Natural killer cell (primary cell): ENCODE results near the gene RAD51B. TPM values are rescaled to one million over a fixed set of nuclear protein-coding genes. Genes with fewer than 3 reads are reported as not detected.

Source experiments
- ATAC-seq, 3 donors: fragments of 150-1000 bp in 2 of 3; fragments of 200-7000 bp in 1 of 3; cut with Tn5 transposase; 1 replicate in 1 of 3; 2 replicates in 2 of 3; pipeline ENCODE4 v1.10.0; 2021; ENCODE audit warnings: mild to moderate bottlenecking in 2 of 3, moderate library complexity in 2 of 3
- DNase-seq, 2 donors: peaks; one replicate each; pipeline versions ENCODE4 v3.0.0 to v3.0.0-alpha.2; 2013 to 2021; ENCODE audit warnings: mixed read lengths in 1 of 2
- H3K27ac ChIP-seq: one replicate; pipeline ENCODE4 v1.5.1; 2013; ENCODE audit warnings: mild to moderate bottlenecking, low read length
- H3K27me3 ChIP-seq: one replicate; pipeline ENCODE4 v1.6.1; 2013; ENCODE audit warnings: low read length; ENCODE audit not compliant: control insufficient read depth, insufficient read depth
- H3K36me3 ChIP-seq: one replicate; pipeline ENCODE4 v1.6.1; 2013; ENCODE audit warnings: low read length; ENCODE audit not compliant: control insufficient read depth, insufficient read depth
- H3K4me1 ChIP-seq: one replicate; pipeline ENCODE4 v1.6.1; 2013; ENCODE audit warnings: low read length; ENCODE audit not compliant: control insufficient read depth, insufficient read depth
- H3K4me3 ChIP-seq: one replicate; pipeline ENCODE4 v1.5.1; 2013; ENCODE audit warnings: low read length
- H3K9me3 ChIP-seq: one replicate; pipeline ENCODE4 v1.6.1; 2013; ENCODE audit warnings: low read length; ENCODE audit not compliant: control insufficient read depth, insufficient read depth
- H3K27ac Mint-ChIP-seq, 2 donors: one replicate each; pipeline ENCODE4 v1.8.0; 2022; ENCODE audit warnings: mild to moderate bottlenecking in 2 of 2, mixed read lengths in 2 of 2, moderate library complexity in 1 of 2
- H3K27me3 Mint-ChIP-seq, 2 donors: one replicate each; pipeline ENCODE4 v1.8.0; 2022; ENCODE audit warnings: low read depth in 2 of 2, mixed read lengths in 2 of 2
- H3K36me3 Mint-ChIP-seq: one replicate; pipeline ENCODE4 v1.8.0; 2022; ENCODE audit warnings: mixed read lengths
- H3K4me1 Mint-ChIP-seq, 2 donors: one replicate each; pipeline ENCODE4 v1.8.0; 2022; ENCODE audit warnings: mixed read lengths in 2 of 2
- H3K4me3 Mint-ChIP-seq: one replicate; pipeline ENCODE4 v1.8.0; 2022; ENCODE audit warnings: mild to moderate bottlenecking, moderate library complexity, mixed read lengths
- H3K9me3 Mint-ChIP-seq, 2 donors: one replicate each; pipeline ENCODE4 v1.8.0; 2022; ENCODE audit warnings: mixed read lengths in 2 of 2
- WGBS: methylation state at CpG from one replicate; pipeline ENCODE4 v1.1.7; 2013; ENCODE audit warnings: missing lambda C conversion rate; ENCODE audit not compliant: insufficient coverage; 5-methylcytosine and 5-hydroxymethylcytosine counted together
- intact Hi-C: fragments of 100-400 bp; cut with micrococcal nuclease; formaldehyde crosslinking; loops from one replicate; pipeline ENCODE4 v1.14.2; 2022
- total RNA-seq, 4 donors: library from RNA; stranded (reverse); fragments of 120-200 nt in 1 of 4; gene quantifications; one replicate each; pipeline versions ENCODE4 v1.2.3 to v1.2.4, GENCODE V29; 2013 to 2022
- TF ChIP-seq, protein P1 (sequence below): fragments of 200-600 bp; IDR thresholded peaks from one replicate; pipeline ENCODE4 v1.8.0; 2022; ENCODE audit warnings: antibody characterized with exemption

RAD51B gene
- total RNA-seq, 3 donors from 2014 or later (not counting 1 experiment from before 2014, with no cell fraction given): 28.1 to 37.6 (median 28.6) TPM

DNA sequence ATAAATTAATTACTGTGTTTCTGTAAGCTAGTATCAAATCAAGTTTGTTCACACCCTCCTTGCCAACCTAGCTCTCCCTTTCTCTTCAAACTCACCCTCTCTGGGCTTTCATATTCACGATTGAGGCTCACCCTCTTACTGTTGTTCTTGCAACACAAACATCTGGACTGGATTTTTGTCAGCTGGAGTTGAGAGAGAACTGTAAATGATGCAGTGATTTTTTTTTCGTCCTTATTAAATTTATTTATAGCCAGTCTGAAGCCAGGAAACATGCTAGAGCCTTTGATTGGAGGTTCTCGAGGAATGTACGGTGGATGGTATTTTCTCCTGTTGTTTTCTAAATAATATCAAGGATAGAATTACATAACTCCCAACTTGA, 488.2 kb downstream of the RAD51B start:
- H3K4me1 ChIP-seq: no peaks in the 10 kb centered on the region
- intact Hi-C loops: no loop called here
- DNase-seq (no peak), ATAC-seq (no peak)
- Mint-ChIP-seq H3K36me3 (no peaks in the 10 kb centered on the region), H3K9me3 (peaks cover 0 to 3% of the 10 kb centered on the region in 2 donors), H3K27me3 (no peaks in the 10 kb centered on the region), H3K27ac (no peak overlapping the region), H3K4me3 (no peak overlapping the region), H3K4me1 (peaks cover 6 to 16% of the 10 kb centered on the region in 2 donors)
- no peak overlapping the region for H3K27ac ChIP-seq
- no peaks in the 10 kb centered on the region for H3K27me3 ChIP-seq
- TF ChIP-seq, protein P1, sequence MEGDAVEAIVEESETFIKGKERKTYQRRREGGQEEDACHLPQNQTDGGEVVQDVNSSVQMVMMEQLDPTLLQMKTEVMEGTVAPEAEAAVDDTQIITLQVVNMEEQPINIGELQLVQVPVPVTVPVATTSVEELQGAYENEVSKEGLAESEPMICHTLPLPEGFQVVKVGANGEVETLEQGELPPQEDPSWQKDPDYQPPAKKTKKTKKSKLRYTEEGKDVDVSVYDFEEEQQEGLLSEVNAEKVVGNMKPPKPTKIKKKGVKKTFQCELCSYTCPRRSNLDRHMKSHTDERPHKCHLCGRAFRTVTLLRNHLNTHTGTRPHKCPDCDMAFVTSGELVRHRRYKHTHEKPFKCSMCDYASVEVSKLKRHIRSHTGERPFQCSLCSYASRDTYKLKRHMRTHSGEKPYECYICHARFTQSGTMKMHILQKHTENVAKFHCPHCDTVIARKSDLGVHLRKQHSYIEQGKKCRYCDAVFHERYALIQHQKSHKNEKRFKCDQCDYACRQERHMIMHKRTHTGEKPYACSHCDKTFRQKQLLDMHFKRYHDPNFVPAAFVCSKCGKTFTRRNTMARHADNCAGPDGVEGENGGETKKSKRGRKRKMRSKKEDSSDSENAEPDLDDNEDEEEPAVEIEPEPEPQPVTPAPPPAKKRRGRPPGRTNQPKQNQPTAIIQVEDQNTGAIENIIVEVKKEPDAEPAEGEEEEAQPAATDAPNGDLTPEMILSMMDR: no peak
- WGBS: 100% methylated on average over 2 of the region's 4 CpGs
- no peaks in the 10 kb centered on the region for H3K36me3 ChIP-seq
- H3K4me3 ChIP-seq: no peak overlapping the region
- no peaks in the 10 kb centered on the region for H3K9me3 ChIP-seq

DNA sequence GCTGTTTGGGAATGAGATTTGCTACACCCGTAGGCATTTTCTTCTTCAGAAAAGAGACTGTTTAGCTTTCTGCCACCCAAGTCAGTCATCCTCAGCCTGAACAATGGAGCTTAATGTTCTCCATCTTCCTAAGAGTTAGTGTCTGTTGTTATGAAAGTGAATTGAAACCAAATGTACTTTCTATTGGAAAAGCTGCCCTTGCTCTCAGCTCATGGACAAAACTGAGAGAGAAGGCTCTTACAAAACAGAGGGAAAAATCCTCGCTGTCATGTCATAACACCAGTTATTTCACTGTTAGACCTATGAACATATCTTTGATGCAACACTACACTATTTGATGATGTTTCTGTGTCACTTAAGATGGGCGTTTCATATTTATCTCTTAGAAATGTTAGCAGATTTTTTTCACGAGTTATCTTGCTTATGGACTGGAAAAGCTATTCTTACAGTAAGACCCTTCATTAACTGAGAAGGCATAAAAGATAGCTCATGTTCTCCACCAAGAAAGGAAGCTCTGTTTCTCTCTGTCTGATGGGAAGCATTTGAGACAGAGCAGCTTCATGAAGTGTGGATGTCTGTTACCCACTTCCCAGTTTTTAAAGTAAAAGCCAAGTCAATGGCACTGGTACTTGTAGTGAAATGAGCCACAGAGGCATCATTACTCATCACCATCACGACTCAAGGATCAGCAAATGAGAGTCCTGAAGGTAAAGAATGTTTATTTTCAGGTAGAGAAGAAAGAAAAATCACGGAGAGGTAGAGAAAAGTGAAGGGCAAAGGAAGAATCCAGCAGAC, 489.3 kb downstream of the RAD51B start:
- Histone ChIP-seq H3K27me3 (no peaks in the 10 kb centered on the region), H3K27ac (no peak overlapping the region), H3K4me1 (no peaks in the 10 kb centered on the region), H3K36me3 (no peaks in the 10 kb centered on the region), H3K4me3 (no peak overlapping the region), H3K9me3 (no peaks in the 10 kb centered on the region)
- 82% methylated on average over 4 of the region's 6 CpGs for WGBS
- ATAC-seq (no peak), DNase-seq (no peak)
- H3K9me3 Mint-ChIP-seq: no peaks in the 10 kb centered on the region
- no peaks in the 10 kb centered on the region for H3K36me3 Mint-ChIP-seq
- H3K4me1 Mint-ChIP-seq: peaks cover 6 to 16% of the 10 kb centered on the region in 2 donors
- no peak overlapping the region for H3K4me3 Mint-ChIP-seq
- H3K27ac Mint-ChIP-seq: no peak overlapping the region
- TF ChIP-seq, protein P1: no peak
- H3K27me3 Mint-ChIP-seq: no peaks in the 10 kb centered on the region
- intact Hi-C loops: no loop called here

DNA sequence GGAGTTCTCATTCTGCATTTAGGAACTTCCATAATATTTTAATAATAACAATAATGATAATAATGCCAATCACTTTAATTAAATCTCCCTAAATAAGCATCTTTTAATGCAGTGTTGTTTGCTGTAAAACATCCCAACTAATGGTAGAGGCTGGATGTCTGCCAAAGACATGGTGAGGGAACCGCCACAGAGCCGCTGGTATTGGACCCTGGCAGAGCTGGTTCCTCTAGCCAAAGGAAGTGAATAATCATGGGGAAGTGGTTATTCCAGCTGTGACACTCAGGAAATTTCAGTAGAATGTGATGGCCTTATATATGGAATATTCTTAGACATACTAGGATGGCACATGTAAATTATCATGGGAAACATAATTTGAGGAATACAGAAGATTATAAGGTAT, 490.0 kb downstream of the RAD51B start:
- no peak overlapping the region for H3K27ac Mint-ChIP-seq

More for the DNA sequence above, 490.0 kb downstream of the RAD51B start:
- TF ChIP-seq, protein P1: no peak
- intact Hi-C loops: no loop called here
- ATAC-seq (no peak), DNase-seq (no peak)
- Histone ChIP-seq H3K9me3 (no peaks in the 10 kb centered on the region), H3K36me3 (no peaks in the 10 kb centered on the region), H3K27ac (no peak overlapping the region), H3K4me3 (no peak overlapping the region), H3K4me1 (no peaks in the 10 kb centered on the region), H3K27me3 (no peaks in the 10 kb centered on the region)
- 90% methylated on average over 2 of the region's 2 CpGs for WGBS
- H3K9me3 Mint-ChIP-seq: no peaks in the 10 kb centered on the region
- H3K27me3 Mint-ChIP-seq: no peaks in the 10 kb centered on the region
- H3K4me1 Mint-ChIP-seq: peaks cover 6 to 16% of the 10 kb centered on the region in 2 donors
- H3K4me3 Mint-ChIP-seq: no peak overlapping the region
- H3K36me3 Mint-ChIP-seq: no peaks in the 10 kb centered on the region
